Activated B cell treated with CpG ODN at 0.5 μM for 24 hours (primary cell): Measurements from ENCODE around the gene RASSF7. TPM values are rescaled to one million over a fixed set of nuclear protein-coding genes. Genes with fewer than 3 reads are reported as not detected.

Experiments
- ATAC-seq: fragments of 200-7000 bp; cut with Tn5 transposase; one replicate; pipeline ENCODE4 v1.10.0; 2021; ENCODE audit warnings: low read depth, mild to moderate bottlenecking, moderate library complexity
- CTCF ChIA-PET: fragments of 350-600 bp; sonication (Branson Sonifier 250); formaldehyde crosslinking; loops from one replicate; lab custom pipeline; 2021; ENCODE audit warnings: antibody characterized with exemption; lab: Charles Lee
- POLR2A ChIA-PET: fragments of 350-600 bp; sonication (Branson Sonifier 250); formaldehyde crosslinking; loops from one replicate; lab custom pipeline; 2021; ENCODE audit warnings: antibody characterized with exemption; lab: Charles Lee
- DNase-seq: peaks from one replicate; pipeline ENCODE4 v3.0.0; 2022
- H3K27ac Mint-ChIP-seq: one replicate; pipeline ENCODE4 v1.8.0; 2020; ENCODE audit warnings: mixed read lengths
- H3K27me3 Mint-ChIP-seq: one replicate; pipeline ENCODE4 v1.8.0; 2021; ENCODE audit warnings: mixed read lengths
- H3K36me3 Mint-ChIP-seq: one replicate; pipeline ENCODE4 v1.8.0; 2021; ENCODE audit warnings: low read depth, mixed read lengths
- H3K4me1 Mint-ChIP-seq: one replicate; pipeline ENCODE4 v1.8.0; 2021; ENCODE audit warnings: mixed read lengths
- H3K4me3 Mint-ChIP-seq: one replicate; pipeline ENCODE4 v1.8.0; 2020; ENCODE audit warnings: mild to moderate bottlenecking, mixed read lengths
- H3K9me3 Mint-ChIP-seq: one replicate; pipeline ENCODE4 v1.8.0; 2020; ENCODE audit warnings: mixed read lengths
- intact Hi-C: fragments of 100-400 bp; cut with micrococcal nuclease; formaldehyde crosslinking; loops from one replicate; pipeline ENCODE4 v1.15.1; 2024
- total RNA-seq: library from RNA; stranded (reverse); gene quantifications from 2 replicates; pipeline ENCODE4 v1.2.3, GENCODE V29; 2022
- TF ChIP-seq, protein P1 (sequence below): fragments of 200-600 bp; IDR thresholded peaks from one replicate; pipeline ENCODE4 v1.8.0; 2022; ENCODE audit warnings: antibody characterized with exemption, mild to moderate bottlenecking

Gene RASSF7
- total RNA-seq, 1 donor from 2014 or later = 14.9 TPM

DNA sequence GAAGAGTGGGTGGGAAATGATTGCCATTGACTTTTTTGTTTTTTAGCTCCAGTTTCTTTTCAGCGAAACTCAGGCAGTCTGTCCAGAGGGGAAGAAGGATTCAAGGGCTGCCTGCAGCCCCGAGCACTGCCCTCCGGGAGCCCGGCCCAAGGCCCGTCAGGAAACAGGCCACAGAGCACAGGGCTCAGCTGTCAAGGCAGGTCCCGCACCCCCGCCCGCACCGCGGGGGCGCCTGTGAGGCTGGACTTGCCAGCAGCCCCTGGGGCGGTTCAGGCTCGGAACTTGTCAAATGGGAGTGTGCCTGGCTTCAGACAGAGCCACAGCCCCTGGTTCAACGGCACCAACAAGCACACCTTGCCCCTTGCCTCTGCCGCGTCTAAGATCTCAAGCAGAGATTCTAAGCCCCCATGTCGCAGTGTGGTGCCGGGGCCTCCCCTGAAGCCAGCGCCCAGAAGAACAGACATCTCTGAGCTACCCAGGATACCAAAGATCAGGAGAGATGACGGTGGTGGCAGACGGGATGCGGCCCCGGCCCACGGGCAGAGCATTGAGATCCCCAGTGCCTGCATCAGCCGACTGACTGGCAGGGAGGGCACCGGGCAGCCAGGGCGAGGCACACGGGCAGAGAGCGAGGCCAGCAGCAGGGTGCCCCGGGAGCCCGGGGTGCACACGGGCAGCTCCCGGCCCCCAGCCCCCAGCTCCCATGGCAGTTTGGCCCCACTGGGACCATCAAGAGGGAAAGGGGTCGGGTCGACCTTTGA is 46.4 kb downstream of the RASSF7 start:
- H3K4me3 Mint-ChIP-seq = no peak overlapping the region
- ATAC-seq (no peak), DNase-seq (no peak)
- peaks cover 2% of the 10 kb centered on the region for H3K4me1 Mint-ChIP-seq
- CTCF ChIA-PET = no interaction called here
- no peaks in the 10 kb centered on the region for H3K9me3 Mint-ChIP-seq
- intact Hi-C loops = no loop called here
- H3K27me3 Mint-ChIP-seq = no peaks in the 10 kb centered on the region
- POLR2A ChIA-PET = interaction anchor here (0.6 to 0.9 kb wide), 2 partner anchors 30 to 88 kb away, joined by 3 to 5 read pairs; partner anchors contain the start of gene TMEM80
- no peak overlapping the region for H3K27ac Mint-ChIP-seq
- peaks cover 80% of the 10 kb centered on the region for H3K36me3 Mint-ChIP-seq
- TF ChIP-seq, protein P1, sequence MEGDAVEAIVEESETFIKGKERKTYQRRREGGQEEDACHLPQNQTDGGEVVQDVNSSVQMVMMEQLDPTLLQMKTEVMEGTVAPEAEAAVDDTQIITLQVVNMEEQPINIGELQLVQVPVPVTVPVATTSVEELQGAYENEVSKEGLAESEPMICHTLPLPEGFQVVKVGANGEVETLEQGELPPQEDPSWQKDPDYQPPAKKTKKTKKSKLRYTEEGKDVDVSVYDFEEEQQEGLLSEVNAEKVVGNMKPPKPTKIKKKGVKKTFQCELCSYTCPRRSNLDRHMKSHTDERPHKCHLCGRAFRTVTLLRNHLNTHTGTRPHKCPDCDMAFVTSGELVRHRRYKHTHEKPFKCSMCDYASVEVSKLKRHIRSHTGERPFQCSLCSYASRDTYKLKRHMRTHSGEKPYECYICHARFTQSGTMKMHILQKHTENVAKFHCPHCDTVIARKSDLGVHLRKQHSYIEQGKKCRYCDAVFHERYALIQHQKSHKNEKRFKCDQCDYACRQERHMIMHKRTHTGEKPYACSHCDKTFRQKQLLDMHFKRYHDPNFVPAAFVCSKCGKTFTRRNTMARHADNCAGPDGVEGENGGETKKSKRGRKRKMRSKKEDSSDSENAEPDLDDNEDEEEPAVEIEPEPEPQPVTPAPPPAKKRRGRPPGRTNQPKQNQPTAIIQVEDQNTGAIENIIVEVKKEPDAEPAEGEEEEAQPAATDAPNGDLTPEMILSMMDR = no peak

DNA sequence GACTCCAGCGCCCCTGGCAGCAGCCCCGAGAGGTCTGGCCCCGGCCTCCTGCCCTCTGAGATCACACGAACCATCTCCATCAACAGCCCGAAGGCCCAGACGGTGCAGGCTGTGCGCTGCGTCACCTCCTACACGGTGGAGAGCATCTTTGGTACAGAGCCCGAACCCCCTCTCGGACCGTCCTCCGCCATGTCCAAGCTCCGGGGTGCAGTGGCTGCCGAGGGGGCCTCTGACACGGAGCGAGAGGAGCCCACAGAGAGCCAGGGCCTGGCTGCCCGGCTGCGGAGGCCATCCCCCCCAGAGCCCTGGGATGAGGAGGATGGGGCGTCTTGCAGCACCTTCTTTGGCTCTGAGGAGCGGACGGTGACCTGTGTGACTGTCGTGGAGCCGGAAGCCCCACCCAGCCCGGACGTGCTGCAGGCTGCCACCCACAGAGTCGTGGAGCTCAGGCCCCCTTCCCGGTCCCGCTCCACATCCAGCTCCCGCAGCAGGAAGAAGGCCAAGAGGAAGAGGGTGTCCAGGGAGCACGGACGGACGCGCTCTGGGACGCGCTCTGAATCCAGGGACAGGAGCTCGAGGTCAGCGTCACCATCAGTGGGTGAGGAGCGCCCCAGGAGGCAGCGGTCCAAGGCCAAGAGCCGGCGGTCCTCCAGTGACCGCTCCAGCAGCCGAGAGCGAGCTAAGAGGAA is 47.3 kb downstream of the RASSF7 start:
- ATAC-seq = no peak
- H3K27ac Mint-ChIP-seq = no peak overlapping the region
- CTCF ChIA-PET = no interaction called here

DNA sequence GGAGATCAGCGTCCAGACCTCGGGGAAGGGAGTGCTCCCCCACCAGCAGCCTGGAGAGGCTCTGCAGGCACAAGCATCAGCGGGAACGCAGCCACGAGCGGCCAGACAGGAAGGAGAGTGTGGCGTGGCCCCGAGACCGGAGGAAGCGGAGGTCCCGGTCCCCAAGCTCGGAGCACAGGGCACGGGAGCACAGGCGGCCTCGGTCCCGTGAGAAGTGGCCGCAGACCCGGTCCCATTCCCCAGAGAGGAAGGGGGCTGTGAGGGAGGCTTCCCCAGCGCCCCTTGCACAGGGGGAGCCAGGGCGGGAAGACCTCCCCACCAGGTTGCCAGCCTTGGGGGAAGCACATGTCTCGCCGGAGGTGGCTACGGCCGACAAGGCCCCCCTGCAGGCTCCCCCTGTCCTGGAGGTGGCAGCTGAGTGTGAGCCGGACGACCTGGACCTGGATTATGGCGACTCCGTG is 48.1 kb downstream of the RASSF7 start:
- Mint-ChIP-seq H3K27me3 (no peaks in the 10 kb centered on the region), H3K27ac (no peak overlapping the region)

More for the DNA sequence above, 47.3 kb downstream of the RASSF7 start:
- TF ChIP-seq, protein P1 = no peak
- intact Hi-C loops = no loop called here
- Mint-ChIP-seq H3K9me3 (no peaks in the 10 kb centered on the region), H3K27me3 (no peaks in the 10 kb centered on the region), H3K4me1 (peaks cover 2% of the 10 kb centered on the region), H3K4me3 (no peak overlapping the region), H3K36me3 (peaks cover 78% of the 10 kb centered on the region)
- DNase-seq = no peak
- POLR2A ChIA-PET = no interaction called here

DNA sequence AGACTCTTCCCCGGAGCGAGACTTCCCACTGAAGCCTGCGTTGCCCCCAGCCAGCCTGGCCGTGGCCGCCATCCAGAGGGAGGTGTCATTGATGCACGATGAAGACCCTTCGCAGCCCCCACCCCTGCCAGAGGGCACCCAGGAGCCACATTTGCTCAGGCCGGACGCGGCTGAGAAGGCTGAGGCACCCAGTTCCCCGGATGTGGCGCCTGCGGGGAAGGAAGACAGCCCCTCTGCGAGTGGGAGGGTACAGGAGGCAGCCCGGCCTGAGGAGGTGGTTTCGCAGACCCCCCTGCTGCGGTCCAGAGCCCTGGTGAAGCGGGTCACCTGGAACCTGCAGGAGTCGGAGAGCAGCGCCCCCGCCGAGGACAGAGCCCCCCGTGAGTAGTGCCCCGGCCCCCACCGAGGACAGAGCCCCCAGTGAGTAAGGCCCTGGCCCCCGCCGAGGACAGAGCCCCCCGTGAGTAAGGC is 48.6 kb downstream of the RASSF7 start:
- peaks cover 73% of the 10 kb centered on the region for H3K36me3 Mint-ChIP-seq
- no peak overlapping the region for H3K4me3 Mint-ChIP-seq
- TF ChIP-seq, protein P1 = no peak
- no peaks in the 10 kb centered on the region for H3K9me3 Mint-ChIP-seq
- ChIA-PET POLR2A (no interaction called here), CTCF (interaction anchor here (0.7 kb wide), 2 partner anchors 37 to 366 kb away, joined by 3 to 4 read pairs; no protein-coding TSS in a partner anchor)
- H3K27ac Mint-ChIP-seq = no peak overlapping the region
- H3K27me3 Mint-ChIP-seq = no peaks in the 10 kb centered on the region
- peaks cover 5% of the 10 kb centered on the region for H3K4me1 Mint-ChIP-seq
- intact Hi-C loops = no loop called here
- ATAC-seq = no peak
- no peak for DNase-seq

More for the DNA sequence above, 48.1 kb downstream of the RASSF7 start:
- Mint-ChIP-seq H3K4me1 (peaks cover 2% of the 10 kb centered on the region), H3K9me3 (no peaks in the 10 kb centered on the region), H3K36me3 (peaks cover 76% of the 10 kb centered on the region), H3K4me3 (no peak overlapping the region)
- intact Hi-C loops = no loop called here
- DNase-seq = no peak
- ATAC-seq = no peak
- TF ChIP-seq, protein P1 = no peak
- POLR2A ChIA-PET = no interaction called here
- CTCF ChIA-PET = no interaction called here
